SW480 (cell line): ENCODE results near the gene OIT3.

Source experiments
- DNase-seq: peaks from one replicate; pipeline ENCODE4 v3.0.0-alpha.2; 2016; ENCODE audit warnings: low spot score

Gene OIT3

DNA sequence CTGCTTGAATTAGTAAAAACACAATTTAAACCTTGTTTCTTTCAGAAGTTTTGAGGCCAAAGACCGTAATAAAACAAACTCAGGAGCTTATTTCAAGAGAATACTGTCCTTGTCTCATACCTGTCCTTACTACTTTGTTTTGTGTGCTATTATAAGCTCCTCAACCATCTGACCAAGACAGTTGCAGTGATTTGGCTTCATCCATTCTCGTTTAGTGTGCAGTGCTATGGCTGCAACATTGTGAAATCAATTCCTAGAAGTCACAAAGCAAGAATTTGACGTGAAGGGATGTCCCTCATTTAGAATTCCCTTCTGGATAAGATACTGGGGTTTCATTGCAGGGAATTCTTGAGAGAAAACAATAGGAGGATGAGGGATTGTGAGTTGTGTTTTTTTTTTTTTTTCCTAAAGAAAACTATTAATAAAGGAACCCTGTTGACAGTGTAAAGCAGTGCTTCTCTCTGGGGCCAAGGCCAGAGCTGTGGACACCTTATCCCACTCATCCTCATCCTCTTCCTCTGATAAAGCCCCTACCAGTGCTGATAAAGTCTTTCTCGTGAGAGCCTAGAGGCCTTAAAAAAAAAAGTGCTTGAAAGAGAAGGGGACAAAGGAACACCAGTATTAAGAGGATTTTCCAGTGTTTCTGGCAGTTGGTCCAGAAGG lies at the start of gene OIT3:
Gene OIT3 (plus strand): TSS at position 604 of the 663 bp plus-strand sequence. CDS start 60 bp downstream, outside the sequence.
- no peak for DNase-seq

DNA sequence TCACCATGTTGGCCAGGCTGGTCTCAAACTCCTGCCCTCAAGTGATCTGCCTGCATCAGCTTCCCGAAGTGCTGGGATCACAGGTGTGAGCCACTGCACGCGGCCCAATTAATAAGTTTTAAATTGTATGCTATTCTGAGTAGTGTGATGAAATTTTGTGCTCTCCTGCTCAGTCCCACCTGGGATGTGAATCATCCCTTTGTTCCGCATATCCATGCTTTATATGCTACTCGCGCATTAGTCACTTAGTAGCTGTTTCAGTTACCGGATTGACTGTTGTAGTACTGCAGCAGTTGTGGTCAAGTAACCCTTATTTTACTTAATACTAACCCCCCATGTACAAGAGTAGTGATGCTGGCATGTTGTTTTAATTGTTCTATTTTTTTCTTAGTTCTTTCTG lies 47.3 kb upstream of the OIT3 start:
- DNase-seq: peak; percentile 18

DNA sequence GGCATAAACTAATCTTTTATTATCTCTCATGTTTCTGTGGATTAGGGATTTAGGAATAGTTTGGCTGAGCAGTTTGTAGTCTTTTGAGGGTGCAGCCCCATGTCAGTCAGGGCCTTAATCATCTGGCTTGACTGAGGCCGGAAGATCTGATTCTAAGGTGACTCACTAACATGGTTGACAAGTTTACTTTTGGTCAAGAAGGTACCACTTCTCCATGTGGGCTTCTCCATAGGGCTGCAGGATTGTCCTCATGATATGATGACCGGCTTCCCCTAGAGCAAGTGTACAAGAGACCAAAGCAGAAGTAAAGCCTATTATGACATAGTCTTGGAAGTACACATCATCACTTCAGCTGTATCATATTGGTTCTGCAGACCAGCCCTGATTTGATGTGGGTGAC lies 45.9 kb upstream of the OIT3 start:
- no peak for DNase-seq

DNA sequence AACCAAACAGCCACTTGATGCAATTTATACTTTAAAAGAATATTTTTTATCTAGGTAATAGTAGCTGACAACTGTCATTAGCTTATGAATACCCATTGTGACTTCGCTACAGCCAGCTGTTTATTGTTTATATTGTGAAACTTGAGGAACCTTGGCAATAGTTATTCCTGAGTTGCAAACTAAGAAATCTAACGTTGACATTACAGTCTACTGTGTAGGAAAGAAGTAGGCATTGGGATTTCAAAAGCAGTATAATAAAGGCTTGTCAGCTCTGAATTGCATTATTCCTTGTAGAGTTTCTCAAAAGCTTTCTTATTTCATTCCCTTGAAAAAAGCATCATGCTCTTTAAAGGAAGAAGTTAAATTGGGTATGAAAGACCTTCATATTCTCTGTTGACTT lies 42.7 kb upstream of the OIT3 start:
- no peak for DNase-seq

DNA sequence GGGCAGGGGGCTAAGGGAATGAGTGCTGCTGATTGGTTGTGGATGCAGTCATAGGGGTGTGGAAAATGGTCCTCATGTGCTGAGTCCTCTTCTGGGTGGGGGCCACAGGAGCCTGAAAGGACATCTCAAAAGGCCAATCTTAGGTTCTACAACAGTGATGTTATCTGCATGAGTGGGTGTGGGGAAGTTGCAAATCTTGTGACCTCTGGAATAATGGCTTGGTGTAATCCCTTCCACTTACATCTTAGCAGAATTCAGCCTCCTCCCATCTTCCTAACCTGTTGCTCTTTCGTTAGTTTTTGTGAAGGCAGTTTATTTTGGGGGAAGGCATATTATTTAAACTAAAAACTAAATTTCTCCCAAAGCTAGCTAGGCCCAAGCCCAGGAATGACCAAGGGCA lies 42.0 kb upstream of the OIT3 start:
- no peak for DNase-seq

DNA sequence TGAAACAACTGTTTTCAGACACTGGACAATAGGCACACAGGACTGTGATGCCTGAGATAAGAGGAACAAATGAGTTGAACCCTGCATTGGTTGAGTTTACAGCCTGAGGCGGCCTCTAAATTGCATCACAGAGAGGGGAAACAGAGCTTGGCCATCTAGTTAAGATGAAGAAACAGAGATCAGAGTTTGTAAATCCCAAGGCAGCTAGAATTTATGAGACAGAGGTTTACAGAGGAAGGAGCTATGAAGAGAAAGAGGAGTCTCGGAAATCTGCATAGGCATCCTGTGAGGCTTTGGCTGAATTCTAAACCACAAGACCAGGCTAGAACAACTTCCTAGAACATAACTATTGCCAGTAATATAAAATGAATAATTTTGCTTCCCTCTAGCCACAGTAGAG lies 41.0 kb upstream of the OIT3 start:
- DNase-seq: no peak

DNA sequence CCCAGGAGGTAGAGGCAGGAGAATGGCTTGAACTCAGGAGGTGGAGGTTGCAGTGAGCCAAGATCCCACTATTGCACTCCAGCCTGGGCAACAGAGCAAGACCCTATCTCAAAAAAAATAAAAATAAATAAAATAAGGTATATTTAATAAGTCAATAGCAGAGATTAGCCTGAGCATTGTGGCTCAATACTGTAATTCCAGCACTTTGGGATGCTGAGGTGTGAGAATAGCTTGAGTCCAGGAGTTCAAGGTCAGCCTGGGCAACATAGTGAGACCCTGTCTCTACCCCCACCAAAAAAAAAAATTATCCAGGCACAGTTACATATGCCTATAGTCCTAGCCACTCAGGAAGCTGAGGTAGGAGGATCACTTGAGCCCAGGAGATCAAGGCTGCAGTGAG lies 38.4 kb upstream of the OIT3 start:
- no peak for DNase-seq

DNA sequence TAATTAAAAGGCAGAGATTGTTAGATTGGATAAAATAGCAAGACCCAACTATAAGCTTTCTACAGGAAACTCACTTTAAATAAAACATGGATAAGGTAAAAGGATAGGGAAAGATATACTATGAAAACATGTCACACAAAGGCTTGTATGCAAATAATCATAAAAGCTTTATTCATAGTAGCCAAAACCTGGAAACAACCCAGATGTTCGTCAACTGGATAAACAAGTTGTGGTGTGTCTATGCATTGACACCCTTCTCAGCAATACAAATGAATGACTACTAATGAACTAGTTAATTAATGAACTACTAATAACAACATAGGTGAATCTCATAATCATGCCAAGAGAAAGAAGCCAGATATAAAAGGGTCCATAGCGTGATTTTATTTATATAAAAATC lies 37.7 kb upstream of the OIT3 start:
- no peak for DNase-seq

DNA sequence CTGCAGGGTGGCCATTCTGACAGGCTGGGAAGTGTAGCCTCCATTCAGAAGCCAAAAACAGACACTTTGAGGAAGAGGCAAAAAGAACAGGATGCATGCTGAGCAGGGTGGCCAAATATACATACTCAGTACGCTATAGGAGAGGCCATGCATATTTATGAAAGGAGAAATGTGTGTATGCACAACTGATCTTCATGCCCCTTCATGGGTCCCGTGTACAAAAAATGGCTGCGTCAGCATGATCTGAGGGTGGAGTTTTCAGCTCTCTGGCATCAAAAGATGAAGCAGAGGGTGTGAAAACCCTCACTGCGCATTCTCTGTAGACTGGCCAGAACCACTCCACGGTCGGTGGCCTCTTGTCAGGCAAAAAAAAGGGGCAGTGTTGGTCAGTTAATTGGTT lies 35.5 kb upstream of the OIT3 start:
- no peak for DNase-seq

DNA sequence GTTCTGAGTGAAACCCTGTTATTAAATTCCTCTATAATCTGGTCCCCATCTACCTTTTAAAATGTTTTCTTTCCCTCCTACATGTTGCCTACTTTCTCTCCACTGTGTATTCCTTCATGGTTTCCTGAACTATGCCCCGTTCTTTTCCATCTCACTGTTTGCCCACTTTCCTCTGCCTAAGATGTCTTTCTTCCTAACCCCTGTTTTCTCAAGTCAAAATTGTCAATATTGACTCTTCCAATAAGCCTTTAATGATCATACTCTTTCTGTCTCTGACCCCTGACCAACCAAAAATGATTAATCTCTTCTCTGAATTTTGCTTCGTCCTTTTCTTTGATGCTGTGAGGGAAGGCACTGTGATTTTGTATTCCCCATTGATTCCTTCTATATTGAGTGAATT lies 30.6 kb upstream of the OIT3 start:
- no peak for DNase-seq

DNA sequence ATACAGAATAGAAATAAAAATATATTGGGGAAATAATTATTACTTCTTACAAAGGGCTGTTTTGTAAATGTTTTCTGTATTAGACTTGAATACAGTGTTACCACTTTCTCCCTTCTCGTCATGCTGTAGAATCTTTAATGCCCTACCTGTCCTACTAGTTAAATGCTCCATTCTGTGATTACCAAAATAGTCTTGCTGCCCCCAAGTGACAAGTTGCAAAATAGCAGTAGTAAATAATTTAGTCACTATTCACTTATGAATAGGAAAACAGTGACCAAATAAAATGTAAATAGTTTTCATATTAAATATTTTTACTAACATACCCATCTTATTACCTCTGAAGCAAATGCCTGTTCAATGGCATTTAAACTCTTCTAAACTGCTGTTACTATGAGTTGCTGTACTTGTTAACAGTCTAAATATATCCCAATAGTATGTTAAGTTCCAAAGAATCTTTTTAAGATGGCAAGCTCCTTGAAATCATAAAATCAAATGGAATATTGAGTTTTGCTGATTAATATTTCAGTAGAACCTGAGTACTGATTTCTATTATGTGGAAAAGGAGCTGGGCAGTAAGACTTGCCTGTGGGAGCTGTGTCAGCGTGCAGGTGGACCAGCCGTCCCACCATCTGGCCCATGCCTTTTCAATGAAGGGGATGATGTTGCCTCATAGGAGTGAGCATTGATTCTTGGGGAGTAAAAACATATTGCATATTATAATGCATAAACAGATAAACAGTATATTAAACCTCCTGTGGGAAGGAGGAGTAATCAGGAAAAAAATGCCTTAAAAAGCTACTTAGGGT lies 18.1 kb upstream of the OIT3 start:
- DNase-seq: peak; percentile 54

DNA sequence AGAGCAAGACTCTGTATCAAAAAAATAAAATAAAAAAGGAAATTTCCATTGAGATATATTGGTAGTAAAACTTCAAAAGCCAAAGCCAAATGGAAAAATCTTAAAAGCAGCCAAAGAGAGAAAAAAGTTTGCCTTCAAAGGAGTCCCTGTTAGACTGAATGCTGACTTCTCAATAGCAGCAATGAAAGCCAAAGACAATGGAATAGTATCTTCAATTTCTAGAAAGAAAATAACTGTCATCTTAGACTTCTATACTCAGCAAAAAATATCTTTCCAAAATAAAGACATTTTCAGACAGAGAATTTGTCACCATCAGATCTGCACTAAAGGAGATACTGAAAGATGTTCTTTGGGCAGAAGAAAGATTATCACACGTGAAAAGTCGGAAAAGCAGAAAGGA lies 14.3 kb upstream of the OIT3 start:
- no peak for DNase-seq

DNA sequence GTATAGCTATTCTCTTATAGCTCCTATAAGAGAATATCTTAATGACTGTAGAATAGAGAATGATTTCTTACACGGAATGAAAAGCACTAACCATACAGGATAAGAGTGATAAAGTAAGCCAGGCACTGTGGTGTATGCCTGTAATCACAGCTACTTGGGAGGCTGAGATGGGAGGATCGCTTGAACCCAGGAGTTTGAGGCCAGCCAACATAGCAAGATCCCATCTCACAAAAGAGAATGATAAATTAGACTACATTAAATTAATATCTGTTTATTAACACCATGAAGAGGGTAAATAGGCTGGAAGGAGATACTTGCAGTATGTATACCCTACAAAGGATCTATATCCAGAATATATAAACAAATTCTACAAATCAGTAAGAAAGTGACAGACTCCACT lies 12.2 kb upstream of the OIT3 start:
- no peak for DNase-seq

DNA sequence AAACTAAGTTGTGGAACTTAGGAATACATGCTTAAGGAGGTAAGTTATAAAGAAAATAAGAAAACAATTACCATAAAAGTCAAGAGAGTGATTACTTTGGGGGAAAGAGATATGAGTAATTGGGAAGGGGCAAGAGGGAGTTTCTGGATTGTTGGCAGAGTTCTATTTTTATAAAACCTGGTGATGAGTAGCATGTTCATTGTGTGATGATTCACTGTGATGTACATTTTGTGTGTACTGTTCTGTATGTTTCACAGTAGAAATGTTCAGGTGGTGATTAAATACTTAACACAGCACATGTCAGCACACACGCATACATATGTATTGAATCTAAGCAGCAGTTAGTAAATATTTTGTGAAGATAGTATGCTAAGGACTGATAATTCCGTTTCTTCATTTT lies 9.7 kb upstream of the OIT3 start:
- no peak for DNase-seq

DNA sequence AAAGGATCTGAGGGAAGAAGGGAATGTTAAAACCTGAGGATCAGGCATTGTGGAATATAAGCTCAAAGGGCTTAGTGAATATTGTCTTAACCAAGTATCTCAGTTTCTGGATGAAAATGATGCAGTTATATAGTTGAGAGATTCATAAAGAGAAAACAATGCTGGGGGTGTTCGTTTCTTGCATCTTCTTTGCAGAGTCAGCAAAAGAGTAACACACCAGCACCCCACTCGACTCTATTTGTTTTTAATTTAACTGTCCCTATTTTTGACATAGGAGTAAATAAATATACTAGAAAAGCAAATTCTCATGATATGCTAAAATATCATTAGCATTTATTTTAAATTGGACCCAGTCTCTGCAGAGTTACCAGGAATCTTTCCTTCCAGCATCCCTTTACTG lies 7.6 kb upstream of the OIT3 start:
- no peak for DNase-seq

DNA sequence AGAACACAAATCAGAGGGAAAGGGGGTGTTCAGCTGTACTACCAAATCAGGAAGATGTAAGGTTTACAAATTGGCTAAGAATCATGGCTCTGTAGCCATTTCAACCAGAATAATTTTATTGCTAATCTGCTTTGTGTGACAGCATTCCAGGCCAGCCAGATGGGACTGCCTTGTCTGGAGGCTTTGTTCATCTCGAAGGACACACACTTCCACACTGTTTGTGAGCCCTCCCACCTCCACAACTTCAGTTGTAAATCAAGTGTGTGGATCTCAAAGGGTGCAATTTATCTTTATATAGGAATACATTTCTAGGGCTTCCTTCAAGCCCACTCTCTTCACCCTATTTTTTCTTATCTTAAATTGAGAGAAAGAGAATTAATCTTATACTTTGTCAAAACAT lies 6.9 kb upstream of the OIT3 start:
- no peak for DNase-seq

DNA sequence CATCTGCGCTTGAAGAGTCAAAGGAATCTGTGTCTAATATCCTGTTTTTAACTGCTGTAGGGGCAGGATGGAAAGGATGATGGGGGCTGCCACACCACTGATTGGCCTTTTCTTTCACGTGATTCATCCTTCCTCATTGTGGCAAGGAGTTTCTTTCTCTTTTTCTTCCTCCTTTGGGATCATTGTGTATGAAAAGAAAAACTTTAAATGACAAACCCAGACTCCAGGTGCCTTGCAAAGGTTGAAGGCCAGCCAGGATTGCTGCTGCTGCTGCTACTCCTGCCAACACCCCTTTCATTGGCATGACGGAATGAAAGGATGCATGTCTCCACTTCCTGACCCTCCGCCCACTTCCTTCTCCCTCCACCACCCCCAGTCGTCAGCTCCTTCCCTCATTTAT lies 6.5 kb upstream of the OIT3 start:
- DNase-seq: no peak

DNA sequence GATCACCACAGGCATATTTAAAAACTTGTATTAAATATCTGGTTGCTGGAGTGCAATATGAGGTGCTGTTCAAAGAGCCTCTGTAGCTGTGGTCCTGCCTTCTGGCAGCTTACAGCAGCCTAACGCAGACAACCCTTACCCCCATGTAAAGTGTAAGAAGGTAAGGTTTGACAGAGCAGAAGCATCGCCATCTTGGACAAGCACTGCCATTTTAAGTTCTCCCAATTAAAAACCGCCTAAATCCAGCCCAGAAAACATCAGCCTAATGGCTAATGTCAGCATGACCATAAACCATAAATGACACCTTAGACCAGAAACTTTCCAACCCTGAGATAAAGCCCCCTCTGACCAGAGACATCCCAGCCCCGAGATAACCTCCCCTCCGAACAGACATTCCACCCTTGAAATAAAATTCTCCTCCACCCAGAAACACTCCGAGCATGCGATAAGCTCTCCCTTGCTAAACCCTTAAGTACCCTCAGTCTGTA lies 5.3 kb upstream of the OIT3 start:
- no peak for DNase-seq

DNA sequence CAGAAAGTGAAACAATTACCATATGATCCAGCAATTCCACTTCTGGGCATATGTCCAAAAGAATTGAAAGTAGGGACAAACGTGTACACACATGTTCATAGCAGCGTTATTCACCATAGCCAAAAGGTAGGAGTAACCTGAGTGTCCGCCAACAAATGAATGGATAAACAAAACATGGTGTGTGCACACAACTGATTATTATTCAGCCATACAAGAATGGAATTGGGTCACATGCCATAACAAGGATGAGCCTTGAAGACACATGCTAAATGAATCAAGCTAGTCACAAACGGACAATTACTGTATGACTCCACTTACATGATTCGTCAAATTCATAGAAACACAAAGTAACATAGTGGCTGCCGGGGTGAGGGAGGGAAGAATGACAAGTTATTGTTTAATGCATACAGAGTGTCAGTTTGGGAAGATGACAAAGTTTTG lies 4.1 kb upstream of the OIT3 start:
- DNase-seq: no peak

DNA sequence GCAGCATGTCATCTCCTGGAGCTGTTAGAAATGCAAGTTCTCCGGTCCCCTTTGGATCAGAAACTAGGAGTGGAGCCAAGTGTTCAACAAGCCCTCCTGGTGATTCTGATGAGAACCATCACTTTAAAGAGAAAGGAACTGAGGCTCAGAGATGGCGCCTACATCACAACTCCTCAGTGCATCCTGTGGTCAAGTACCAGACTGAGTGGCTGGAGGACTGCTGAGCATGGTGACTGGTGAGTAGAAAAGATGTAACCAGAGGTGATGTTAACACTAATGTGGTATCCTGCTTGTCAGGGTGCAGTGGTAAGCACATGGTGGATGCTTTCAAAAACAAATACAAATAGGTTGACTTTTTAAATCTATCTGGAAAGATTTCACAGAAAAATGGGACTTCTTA lies 3.5 kb upstream of the OIT3 start:
- DNase-seq: no peak

DNA sequence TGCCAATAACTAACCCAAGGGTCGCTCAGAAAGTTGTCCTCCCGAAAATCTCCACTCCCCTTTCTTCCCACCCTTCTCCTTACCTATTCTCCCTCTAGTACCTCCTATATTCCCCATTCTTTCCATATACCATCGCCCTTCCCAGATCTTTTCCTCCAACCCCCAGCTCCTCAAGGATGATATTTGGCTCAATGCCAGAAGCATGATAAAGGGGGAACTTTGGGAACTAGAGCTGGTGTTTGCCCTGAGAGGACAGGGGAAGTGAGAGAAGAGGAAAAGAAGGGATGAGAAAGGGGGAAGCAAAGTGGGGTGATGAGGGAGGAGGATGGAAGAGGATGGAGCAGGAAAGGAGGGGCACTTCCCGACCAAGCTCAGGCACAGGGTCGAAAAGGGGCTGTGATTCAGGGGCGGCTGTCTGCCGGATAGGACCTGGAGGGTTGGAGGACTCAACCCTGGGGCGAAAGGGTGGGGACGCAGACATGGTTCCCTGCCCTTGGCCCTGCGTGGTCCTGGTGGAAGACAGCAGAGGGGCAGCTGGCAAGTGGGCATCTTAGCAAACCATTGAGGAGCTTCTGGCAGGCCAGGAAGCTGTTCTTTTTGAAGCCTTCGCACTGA lies 1.8 kb downstream of the OIT3 start:
- DNase-seq: no peak

DNA sequence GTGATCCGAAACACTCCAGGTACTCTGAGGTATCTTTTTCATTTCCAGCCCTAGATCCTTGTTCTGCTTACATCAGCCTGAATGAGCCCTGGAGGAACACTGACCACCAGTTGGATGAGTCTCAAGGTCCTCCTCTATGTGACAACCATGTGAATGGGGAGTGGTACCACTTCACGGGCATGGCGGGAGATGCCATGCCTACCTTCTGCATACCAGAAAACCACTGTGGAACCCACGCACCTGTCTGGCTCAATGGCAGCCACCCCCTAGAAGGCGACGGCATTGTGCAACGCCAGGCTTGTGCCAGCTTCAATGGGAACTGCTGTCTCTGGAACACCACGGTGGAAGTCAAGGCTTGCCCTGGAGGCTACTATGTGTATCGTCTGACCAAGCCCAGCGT lies 5.1 kb downstream of the OIT3 start:
- no peak for DNase-seq

DNA sequence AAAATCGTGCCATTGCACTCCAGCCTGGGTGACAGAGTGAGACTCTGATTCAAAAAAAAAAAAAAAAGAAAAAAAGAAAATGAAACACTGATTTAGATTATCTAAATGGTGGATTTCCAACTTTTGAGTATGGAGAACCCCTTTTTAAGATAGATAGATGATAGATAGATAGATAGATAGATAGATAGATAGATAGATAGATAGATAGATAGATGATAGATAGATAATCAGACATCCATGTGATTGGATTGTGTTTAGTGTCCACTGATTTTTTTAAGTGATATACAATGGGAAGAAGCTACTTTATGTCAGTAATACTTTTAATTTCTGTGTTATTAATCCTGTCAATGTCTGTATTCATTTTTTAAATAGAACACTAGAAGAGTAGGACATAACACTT lies 6.0 kb downstream of the OIT3 start:
- DNase-seq: no peak
